Epithelial cell of proximal tubule (primary cell): ENCODE data around the gene SLC25A4. TPM values are rescaled to one million over a fixed set of nuclear protein-coding genes. Genes with fewer than 3 reads are reported as not detected.
A peak's percentile ranks its signal among the peaks of the same experiment; 100 is the strongest.

Experiments
- DNase-seq: peaks from one replicate; pipeline ENCODE4 v3.0.0-alpha.2; 2011; ENCODE audit warnings: low read depth
- H3K4me3 ChIP-seq: 2 replicates; pipeline ENCODE4 v1.5.1; 2011; ENCODE audit warnings: low read depth, mild to moderate bottlenecking, low read length
- CTCF ChIP-seq: conservative IDR thresholded peaks from 2 replicates; pipeline ENCODE4 v1.5.1; 2012; ENCODE audit warnings: low read depth, mild to moderate bottlenecking, low read length
- total RNA-seq: library from RNA; depleted of rRNA; stranded (reverse); fragments of >200 nt; gene quantifications from 2 replicates; pipeline ENCODE4 v1.2.3, GENCODE V29; 2015

Gene SLC25A4
- total RNA-seq: 20.5 and 25.0 TPM in 2 replicates

DNA sequence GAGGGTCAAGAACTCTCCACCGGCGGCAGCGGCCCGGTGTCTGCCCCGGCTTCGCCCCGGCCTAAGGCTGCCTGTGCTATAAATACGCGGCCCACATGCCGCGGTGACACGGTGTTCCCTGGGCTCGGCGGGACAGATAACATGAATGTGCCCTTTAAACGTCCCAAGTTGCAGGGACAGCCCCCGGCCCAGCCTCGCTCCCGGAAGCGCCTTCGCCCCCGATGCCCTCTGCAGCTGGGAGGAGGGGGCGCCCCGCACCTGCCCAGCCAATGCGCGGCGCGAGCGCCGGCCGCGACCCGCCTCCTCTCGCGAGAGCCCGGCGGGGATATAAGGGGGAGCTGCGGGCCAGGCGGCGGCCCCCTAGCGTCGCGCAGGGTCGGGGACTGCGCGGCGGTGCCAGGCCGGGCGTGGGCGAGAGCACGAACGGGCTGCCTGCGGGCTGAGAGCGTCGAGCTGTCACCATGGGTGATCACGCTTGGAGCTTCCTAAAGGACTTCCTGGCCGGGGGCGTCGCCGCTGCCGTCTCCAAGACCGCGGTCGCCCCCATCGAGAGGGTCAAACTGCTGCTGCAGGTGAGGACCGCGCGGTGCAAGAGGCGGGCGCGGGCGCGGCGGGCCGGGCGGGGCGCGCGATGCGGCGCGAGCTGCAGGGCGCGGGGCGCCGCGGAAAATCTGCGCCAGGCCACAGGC, at the start of gene SLC25A4:
SLC25A4 (plus strand) TSS at position 355 of the 689 bp plus-strand sequence; CDS start at position 462, 107 bp downstream.
- peak; percentile 44 for TF ChIP-seq CTCF
- H3K4me3 ChIP-seq: peak within 1 kb of the TSS; percentile 64
- no peak for DNase-seq

GRCh38 chr4:185093603-185094002, 49.5 kb upstream of the SLC25A4 start:
- no peak for DNase-seq
- TF ChIP-seq CTCF: no peak

DNA sequence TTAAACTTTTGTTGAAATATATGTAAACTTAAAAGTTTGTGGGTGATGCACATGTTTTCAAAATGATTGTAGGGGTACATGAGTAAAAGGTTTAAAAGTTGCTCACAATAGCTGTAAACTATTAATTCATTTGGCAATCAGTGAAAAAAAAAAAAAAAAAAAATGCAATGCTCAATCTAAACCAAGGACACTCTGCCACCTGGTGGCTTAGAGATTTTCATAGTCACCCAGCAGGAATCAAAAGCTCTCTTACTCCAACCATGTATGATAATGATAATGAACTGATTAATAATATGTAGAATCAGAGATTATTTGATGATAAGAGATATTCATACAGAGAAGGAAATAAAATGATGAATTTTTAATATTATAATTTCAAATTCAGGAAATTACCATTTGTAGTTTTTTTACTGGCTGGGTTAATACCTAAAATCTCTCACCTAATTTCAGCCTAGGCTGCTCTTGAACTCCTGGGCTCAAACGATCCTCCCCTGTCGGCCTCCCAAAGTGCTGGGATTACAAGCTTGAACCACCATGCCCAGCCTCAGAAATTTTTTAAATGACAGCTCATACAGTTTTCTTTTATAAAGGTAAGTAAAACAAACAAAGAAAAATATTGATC, 46.9 kb upstream of the SLC25A4 start:
- peak; percentile 78 for TF ChIP-seq CTCF
- H3K4me3 ChIP-seq: no peak overlapping the region
- no peak for DNase-seq

More at GRCh38 chr4:185093603-185094002, 49.5 kb upstream of the SLC25A4 start:
- no peak overlapping the region for H3K4me3 ChIP-seq

GRCh38 chr4:185098474-185098873, 44.6 kb upstream of the SLC25A4 start:
- TF ChIP-seq CTCF: no peak
- H3K4me3 ChIP-seq: no peak overlapping the region
- DNase-seq: no peak

DNA sequence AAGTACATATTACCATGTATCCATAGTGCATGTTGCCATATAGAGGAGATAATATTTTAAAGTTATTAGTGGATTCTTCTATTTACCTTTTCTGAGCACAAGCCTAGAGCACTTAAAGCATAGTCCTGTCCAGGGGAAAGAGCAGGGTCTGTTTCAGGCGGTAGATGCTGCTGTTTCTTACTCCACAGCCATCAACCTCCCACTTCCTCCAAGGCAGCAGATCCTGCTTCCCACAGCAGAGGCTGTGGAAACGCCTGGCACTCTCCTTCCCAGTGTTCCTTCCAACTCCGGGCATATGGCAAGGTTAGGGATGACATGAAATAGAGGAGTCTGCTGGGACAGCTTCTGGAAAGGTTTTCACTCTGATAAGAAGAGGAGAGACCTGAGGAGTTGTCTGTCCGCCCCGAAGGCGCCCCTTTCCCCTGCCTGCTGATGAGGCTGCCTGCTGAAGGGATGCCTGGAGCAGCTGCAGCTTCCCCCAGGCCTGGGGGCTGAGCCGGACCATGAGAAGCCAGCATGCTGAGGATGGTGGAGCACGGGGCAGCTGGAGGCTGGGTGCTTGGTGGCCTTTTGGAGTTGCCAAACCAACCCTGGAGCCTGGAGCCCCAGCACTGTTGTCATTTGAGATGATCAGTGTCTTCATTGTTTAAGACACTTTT, 43.9 kb upstream of the SLC25A4 start:
- no peak for TF ChIP-seq CTCF

GRCh38 chr4:185099940-185100339, 43.1 kb upstream of the SLC25A4 start:
- no peak overlapping the region for H3K4me3 ChIP-seq
- no peak for TF ChIP-seq CTCF

More for the DNA sequence above, 43.9 kb upstream of the SLC25A4 start:
- DNase-seq: no peak
- no peak overlapping the region for H3K4me3 ChIP-seq

More at GRCh38 chr4:185099940-185100339, 43.1 kb upstream of the SLC25A4 start:
- DNase-seq: no peak
